A549 (cell line): ENCODE data around the gene LARGE1. TPM values are rescaled to one million over a fixed set of nuclear protein-coding genes. Genes with fewer than 3 reads are reported as not detected.

Experiments
- ATAC-seq, 2 experiments: fragments of 200-7000 bp in 1 of 2; fragments of >200 bp in 1 of 2; cut with Nextera tagmentation in 1 of 2; cut with Tn5 transposase in 1 of 2; 3 replicates each; pipeline versions ENCODE4 v1.8.0 to v1.9.1; 2018 to 2020; ENCODE audit warnings: mild to moderate bottlenecking in 1 of 2, moderate library complexity in 1 of 2
- CTCF ChIA-PET: fragments of 300-600 bp; sonication (Branson Sonifier 250); formaldehyde crosslinking; extraction: SDS; loops from one replicate; lab custom pipeline; 2021; ENCODE audit warnings: antibody characterized with exemption, inconsistent platforms; lab: Yijun Ruan, JAX
- POLR2A ChIA-PET: fragments of 350-600 bp; formaldehyde crosslinking; extraction: SDS; loops from one replicate; lab custom pipeline; 2021; ENCODE audit warnings: antibody characterized with exemption, inconsistent platforms; lab: Yijun Ruan, JAX
- DNase-seq, 2 experiments: peaks; one replicate each; pipeline versions ENCODE4 v3.0.0 to v3.0.0-alpha.2; 2011 to 2016; ENCODE audit warnings: low read depth in 1 of 2, low spot score in 1 of 2
- FAIRE-seq: peaks from 2 replicates; lab custom pipeline; 2011; peaks lifted over from hg19 to GRCh38; lab: Jason Lieb, UNC
- H3K27ac ChIP-seq, 2 experiments: fragments of >200 bp; sonication (Bioruptor Twin); formaldehyde crosslinking; 3 replicates each; pipeline ENCODE4 v1.5.1; 2016 to 2017
- H3K4me1 ChIP-seq: fragments of >200 bp; sonication (Bioruptor Twin); formaldehyde crosslinking; 3 replicates; pipeline ENCODE4 v1.6.1; 2016
- H3K4me2 ChIP-seq: fragments of >200 bp; sonication (Bioruptor Twin); formaldehyde crosslinking; 3 replicates; pipeline ENCODE4 v1.6.1; 2016
- H3K4me3 ChIP-seq: fragments of >200 bp; sonication (Bioruptor Twin); formaldehyde crosslinking; 3 replicates; pipeline ENCODE4 v1.5.1; 2016
- H3K9me3 ChIP-seq: fragments of >200 bp; sonication (Bioruptor Twin); formaldehyde crosslinking; 3 replicates; pipeline ENCODE4 v1.6.1; 2016
- ATOH8 ChIP-seq: fragments of 250-450 bp; sonication (Bioruptor Pico); IDR thresholded peaks from 2 replicates; pipeline ENCODE4 v1.5.0; 2020; ENCODE audit warnings: low read depth, mild to moderate bottlenecking, moderate library complexity
- BCL3 ChIP-seq: fragments of >200 bp; sonication (Bioruptor Twin); formaldehyde crosslinking; IDR thresholded peaks from 3 replicates; pipeline ENCODE4 v1.6.1; 2016
- CBX2 ChIP-seq: fragments of 200-600 bp; sonication (generic); IDR thresholded peaks from 2 replicates; pipeline ENCODE4 v1.6.1; 2016; ENCODE audit warnings: low read depth, mild to moderate bottlenecking, borderline replicate concordance
- CBX8 ChIP-seq: fragments of 200-600 bp; sonication (generic); IDR thresholded peaks from 2 replicates; pipeline ENCODE4 v1.6.1; 2016
- E2F6 ChIP-seq: IDR thresholded peaks from 2 replicates; pipeline ENCODE4 v1.6.1; 2012; ENCODE audit warnings: low read depth, borderline replicate concordance
- EHF ChIP-seq: fragments of 250-450 bp; sonication (Bioruptor Pico); IDR thresholded peaks from 2 replicates; pipeline ENCODE4 v1.5.0; 2020; ENCODE audit warnings: mild to moderate bottlenecking
- ESRRA ChIP-seq: fragments of 150-350 bp; IDR thresholded peaks from 2 replicates; pipeline ENCODE4 v1.6.1; 2014; ENCODE audit warnings: mild to moderate bottlenecking, low read length, borderline replicate concordance
- FOSB ChIP-seq: fragments of 250-450 bp; sonication (Bioruptor Pico); IDR thresholded peaks from 2 replicates; pipeline ENCODE4 v1.5.0; 2020; ENCODE audit warnings: mild to moderate bottlenecking, moderate library complexity
- FOSL2 ChIP-seq, 2 experiments: fragments of 450-650 bp in 1 of 2; fragments of >200 bp in 1 of 2; sonication (Bioruptor Twin) in 1 of 2; formaldehyde crosslinking; IDR thresholded peaks; 2 replicates each; pipeline versions ENCODE4 v1.5.0 to v1.6.1; 2016 to 2020; ENCODE audit warnings: mild to moderate bottlenecking in 1 of 2, moderate library complexity in 1 of 2
- HEYL ChIP-seq: fragments of 250-450 bp; sonication (Bioruptor Pico); IDR thresholded peaks from 2 replicates; pipeline ENCODE4 v1.8.0; 2021; ENCODE audit warnings: mild to moderate bottlenecking, moderate library complexity
- HMGXB4 ChIP-seq: fragments of 250-450 bp; sonication (Bioruptor Pico); IDR thresholded peaks from 2 replicates; pipeline ENCODE4 v1.5.0; 2021; ENCODE audit warnings: mild to moderate bottlenecking, moderate library complexity, borderline replicate concordance
- HOXB13 ChIP-seq: fragments of 250-450 bp; sonication (Bioruptor Pico); IDR thresholded peaks from 2 replicates; pipeline ENCODE4 v1.5.0; 2020; ENCODE audit warnings: low read depth, mild to moderate bottlenecking, moderate library complexity
- MAFK ChIP-seq: fragments of 450-650 bp; IDR thresholded peaks from 2 replicates; pipeline ENCODE4 v1.6.1; 2014; ENCODE audit not compliant: partially characterized antibody
- MAX ChIP-seq: IDR thresholded peaks from 2 replicates; pipeline ENCODE4 v1.6.1; 2012
- NFE2L2 ChIP-seq: fragments of 150-350 bp; conservative IDR thresholded peaks from 2 replicates; pipeline ENCODE4 v1.6.1; 2014; ENCODE audit warnings: low read length
- NPAS2 ChIP-seq: fragments of 250-450 bp; sonication (Bioruptor Pico); IDR thresholded peaks from 2 replicates; pipeline ENCODE4 v1.8.0; 2022; ENCODE audit warnings: mild to moderate bottlenecking, moderate library complexity, borderline replicate concordance
- NR3C1 ChIP-seq: fragments of >200 bp; sonication (Bioruptor Twin); formaldehyde crosslinking; IDR thresholded peaks from 3 replicates; pipeline ENCODE4 v1.6.1; 2017
- PBX3 ChIP-seq: IDR thresholded peaks from 2 replicates; pipeline ENCODE4 v1.6.1; 2012
- POLR2AphosphoS2 ChIP-seq: conservative IDR thresholded peaks from 2 replicates; pipeline ENCODE4 v1.6.1; 2012; ENCODE audit warnings: low read length, improper control_type of control experiment, inconsistent platforms
- RAD21 ChIP-seq, 2 experiments: fragments of >200 bp in 1 of 2; sonication (Bioruptor Twin) in 1 of 2; formaldehyde crosslinking in 1 of 2; IDR thresholded peaks in 1 of 2; conservative IDR thresholded peaks in 1 of 2; 2 replicates in 1 of 2; 3 replicates in 1 of 2; pipeline ENCODE4 v1.6.1; 2012 to 2018; ENCODE audit warnings: inconsistent platforms in 1 of 2
- RCOR1 ChIP-seq: fragments of 150-350 bp; IDR thresholded peaks from 2 replicates; pipeline ENCODE4 v1.6.1; 2014; ENCODE audit warnings: antibody characterized with exemption, low read length, low read depth
- RFX5 ChIP-seq: fragments of 450-650 bp; IDR thresholded peaks from 2 replicates; pipeline ENCODE4 v1.7.1; 2014; ENCODE audit warnings: antibody characterized with exemption, mild to moderate bottlenecking, moderate library complexity
- RNF2 ChIP-seq: fragments of 200-600 bp; sonication (generic); IDR thresholded peaks from 2 replicates; pipeline ENCODE4 v1.6.1; 2016; ENCODE audit warnings: low read depth, mild to moderate bottlenecking, antibody characterized with exemption, moderate library complexity, borderline replicate concordance
- SREBF2 ChIP-seq: fragments of 450-650 bp; IDR thresholded peaks from 2 replicates; pipeline ENCODE4 v1.6.1; 2014; ENCODE audit warnings: mild to moderate bottlenecking, moderate library complexity
- ZC3H11A ChIP-seq: fragments of 450-650 bp; IDR thresholded peaks from 2 replicates; pipeline ENCODE4 v1.6.1; 2014; ENCODE audit warnings: antibody characterized with exemption, mild to moderate bottlenecking
- ZFP36 ChIP-seq: fragments of 450-650 bp; IDR thresholded peaks from 2 replicates; pipeline ENCODE4 v1.6.1; 2014; ENCODE audit warnings: borderline replicate concordance; ENCODE audit not compliant: partially characterized antibody
- WGBS: methylation state at CpG from one replicate; pipeline ENCODE4 v1.1.6; 2017; ENCODE audit errors: missing lambda C conversion rate; 5-methylcytosine and 5-hydroxymethylcytosine counted together
- polyA plus RNA-seq, 4 experiments: library from polyadenylated mRNA; depleted of rRNA in 3 of 4; stranded (reverse); fragments of >200 nt; fragmentation: RNase III in 1 of 4; extraction: RNeasy Plus Mini Kit Qiagen cat#74134 plus additional on column Dnase treatment in 1 of 4; gene quantifications; 2 replicates in 3 of 4; 3 replicates in 1 of 4; pipeline ENCODE4 v1.2.3, GENCODE V29; 2011 to 2017

Gene LARGE1
- polyA plus RNA-seq, 2 of the 4 experiments (the other 2 are of a cell fraction): 2.7 to 5.8 TPM

GRCh38 chr22:33418484-33418883 lies 501.8 kb downstream of the LARGE1 start:
- Histone ChIP-seq H3K4me1 (no peaks in the 10 kb centered on the region), H3K27ac (no peak overlapping the region), H3K9me3 (no peaks in the 10 kb centered on the region), H3K4me3 (no peak overlapping the region), H3K4me2 (no peak overlapping the region)
- no peak for TF ChIP-seq NR3C1
- TF ChIP-seq BCL3: no peak
- no peak for TF ChIP-seq ZC3H11A
- TF ChIP-seq EHF (CRISPR knock-in tag): no peak
- TF ChIP-seq ESRRA: no peak
- no peak for TF ChIP-seq RFX5
- no peak for TF ChIP-seq PBX3
- ChIA-PET CTCF (interaction anchor here (1.8 kb wide), 1 partner anchor 116 kb away, joined by 4 read pairs; no protein-coding TSS in a partner anchor), POLR2A (no interaction called here)
- ATAC-seq: no peak
- 95% methylated on average over 5 of the region's 5 CpGs for WGBS
- no peak for FAIRE-seq
- DNase-seq: no peak

GRCh38 chr22:33415401-33415800 lies 504.9 kb downstream of the LARGE1 start:
- FAIRE-seq: no peak
- Histone ChIP-seq H3K4me2 (no peak overlapping the region), H3K9me3 (no peaks in the 10 kb centered on the region), H3K4me1 (no peaks in the 10 kb centered on the region), H3K27ac (no peak overlapping the region), H3K4me3 (no peak overlapping the region)
- ChIA-PET CTCF (interaction anchor here (0.6 to 0.7 kb wide), 2 partner anchors 26 to 1346 kb away, joined by 3 read pairs; no protein-coding TSS in a partner anchor), POLR2A (no interaction called here)
- WGBS: 75% methylated on average over 2 of the region's 3 CpGs
- no peak for ATAC-seq
- DNase-seq: no peak
- TF ChIP-seq CBX2 (no peak), RNF2 (no peak)
- TF ChIP-seq, all 56 proteins: peak for 0

- no peak overlapping the region for H3K4me3 ChIP-seq
- ChIA-PET CTCF (no interaction called here), POLR2A (no interaction called here)
- no peak for DNase-seq
- no peak for FAIRE-seq
- no peak overlapping the region for H3K27ac ChIP-seq
- no peak for ATAC-seq
- no peak overlapping the region for H3K4me2 ChIP-seq
- 94% methylated on average over 2 of the region's 2 CpGs for WGBS
- H3K9me3 ChIP-seq: no peaks in the 10 kb centered on the region
- no peak for TF ChIP-seq HMGXB4 (CRISPR knock-in tag)
- no peak for TF ChIP-seq SREBF2
- TF ChIP-seq FOSB (CRISPR knock-in tag): no peak
- no peak for TF ChIP-seq NPAS2
- H3K4me1 ChIP-seq: no peaks in the 10 kb centered on the region
Measured at GRCh38 chr22:33409079-33409478, 511.2 kb downstream of the LARGE1 start.

GRCh38 chr22:33405194-33405593 lies 515.1 kb downstream of the LARGE1 start:
- Histone ChIP-seq H3K9me3 (no peaks in the 10 kb centered on the region), H3K4me2 (no peak overlapping the region), H3K4me3 (no peak overlapping the region), H3K27ac (no peak overlapping the region), H3K4me1 (no peaks in the 10 kb centered on the region)
- FAIRE-seq (no peak), DNase-seq (no peak), ATAC-seq (no peak)
- ChIA-PET CTCF (no interaction called here), POLR2A (no interaction called here)
- 91% methylated on average over 3 of the region's 3 CpGs for WGBS
- TF ChIP-seq HEYL (CRISPR knock-in tag) (no peak), RCOR1 (no peak), NR3C1 (no peak), CBX8 (no peak), FOSB (CRISPR knock-in tag) (no peak), MAFK (no peak), RAD21 (conservative IDR thresholded peaks at IDR 0.05 in 1 of 2, IDR thresholded peaks at IDR 0.05 in 1 of 2) (no peak), POLR2AphosphoS2 (no peak), MAX (no peak), NFE2L2 (no peak), E2F6 (no peak), HOXB13 (CRISPR knock-in tag) (no peak), FOSL2 (IDR thresholded peaks at IDR 0.05) (no peak), FOSL2 (CRISPR knock-in tag; IDR thresholded peaks at IDR 0.05) (no peak), ATOH8 (no peak), EHF (CRISPR knock-in tag) (no peak), ZFP36 (no peak), RFX5 (no peak)
